HG02973 (cell line): ENCODE data around the gene TEPSIN.

ENCODE experiments used
- ATAC-seq: cut with Tn5 transposase; IDR thresholded peaks from one replicate; pipeline ENCODE4 v1.9.1; 2021; ENCODE audit warnings: moderate library complexity; ENCODE audit not compliant: unreplicated experiment

The TEPSIN gene

GRCh38 chr17:81200201-81200600 is 38.7 kb downstream of the TEPSIN start:
- no peak for ATAC-seq

- no peak for ATAC-seq
These were observed 39.4 kb downstream of the TEPSIN start for GRCh38 chr17:81199482-81199830.

- ATAC-seq = no peak
These were observed 39.9 kb downstream of the TEPSIN start for GRCh38 chr17:81198826-81199481.

GRCh38 chr17:81197831-81198490 is 40.9 kb downstream of the TEPSIN start:
- ATAC-seq = no peak

GRCh38 chr17:81197409-81197795 is 41.5 kb downstream of the TEPSIN start:
- no peak for ATAC-seq

GRCh38 chr17:81196505-81197408 is 42.1 kb downstream of the TEPSIN start:
- ATAC-seq = no peak

GRCh38 chr17:81195941-81196495 is 42.8 kb downstream of the TEPSIN start:
- ATAC-seq = no peak

GRCh38 chr17:81194941-81195901 is 43.6 kb downstream of the TEPSIN start:
- no peak for ATAC-seq

GRCh38 chr17:81194225-81194760 is 44.6 kb downstream of the TEPSIN start:
- ATAC-seq = no peak

- no peak for ATAC-seq
These were observed 45.2 kb downstream of the TEPSIN start for GRCh38 chr17:81193470-81194224.

GRCh38 chr17:81193051-81193410 is 45.8 kb downstream of the TEPSIN start:
- no peak for ATAC-seq

- no peak for ATAC-seq
These were observed 46.3 kb downstream of the TEPSIN start for GRCh38 chr17:81192386-81193050.

- no peak for ATAC-seq
These were observed 47.2 kb downstream of the TEPSIN start for GRCh38 chr17:81191646-81192045.

- no peak for ATAC-seq
These were observed 47.7 kb downstream of the TEPSIN start for GRCh38 chr17:81191116-81191515.

GRCh38 chr17:81190591-81190990 is 48.3 kb downstream of the TEPSIN start:
- no peak for ATAC-seq

- no peak for ATAC-seq
These were observed 49.0 kb downstream of the TEPSIN start for GRCh38 chr17:81189670-81190530.

- ATAC-seq = no peak
These were observed 49.8 kb downstream of the TEPSIN start for GRCh38 chr17:81189016-81189415.

GRCh38 chr17:81188491-81188840 is 50.4 kb downstream of the TEPSIN start:
- ATAC-seq = no peak
